ENCODE measurements around the gene LLPH. TPM values are rescaled to one million over a fixed set of nuclear protein-coding genes. Genes with fewer than 3 reads are reported as not detected.

The LLPH gene
- polyA plus RNA-seq, 1 of the 3 experiments (the other 2 are of a cell fraction) = 7.4 TPM

DNA sequence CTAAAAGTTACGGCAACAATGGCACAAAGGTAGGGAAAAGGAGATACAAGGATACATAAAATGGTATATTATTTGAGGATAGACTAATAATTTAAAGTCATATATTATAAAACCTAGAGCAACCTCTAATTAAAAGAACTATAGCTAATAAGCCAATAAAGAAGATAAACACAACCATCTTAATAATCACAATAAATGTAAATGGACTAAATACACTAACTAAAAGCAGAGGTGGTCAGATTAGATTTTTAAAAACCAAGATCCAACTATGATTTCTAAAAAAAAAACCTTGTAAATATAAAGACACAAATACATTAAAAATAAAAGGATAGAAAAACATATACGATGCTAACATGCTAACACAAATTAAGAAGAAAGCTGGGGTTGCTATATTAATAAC lies 10.7 kb upstream of the LLPH start:
- ChIA-PET POLR2A (no interaction called here), CTCF (interaction anchor here (0.8 kb wide), 1 partner anchor 34 kb away, joined by 3 read pairs; no protein-coding TSS in a partner anchor)
- H3K9ac ChIP-seq = no peak overlapping the region
- H3K27me3 ChIP-seq (ENCODE audit: insufficient read depth) = no peaks in the 10 kb centered on the region
- H3F3A ChIP-seq (replicated peaks; ENCODE audit: insufficient read depth) = peaks cover 29% of the 10 kb centered on the region
- no peak for DNase-seq
- H3K9me2 ChIP-seq = no peaks in the 10 kb centered on the region
- H3K4me3 ChIP-seq (ENCODE audit: low read depth in 2 of 2, low read length in 1 of 2) = no peak overlapping the region
- H4K20me1 ChIP-seq (ENCODE audit: insufficient read depth) = no peaks in the 10 kb centered on the region
- H3K27ac ChIP-seq (ENCODE audit: low read depth in 2 of 2, low read length in 1 of 2) = no peak overlapping the region
- no peak overlapping the region for H2AFZ ChIP-seq (ENCODE audit: low read depth)
- no peak overlapping the region for H3K4me2 ChIP-seq
- H3K36me3 ChIP-seq (replicated peaks in 1 of 2; ENCODE audit: control insufficient read depth in 1 of 2, insufficient read depth in 2 of 2, low read length in 1 of 2) = peaks cover 67 to 90% of the 10 kb centered on the region in 2 experiments
- 89% methylated on average over 2 of the region's 2 CpGs for WGBS (ENCODE audit: low lambda C conversion rate)
- TF ChIP-seq MXI1 (IDR thresholded peaks at IDR 0.05; ENCODE audit: low read depth, low read length) (no peak), TEAD4 (IDR thresholded peaks at IDR 0.05; ENCODE audit: borderline replicate concordance, insufficient read depth) (no peak), RXRA (IDR thresholded peaks at IDR 0.05; ENCODE audit: borderline replicate concordance, low read depth) (no peak), FOXJ3 (CRISPR knock-in tag; IDR thresholded peaks at IDR 0.05) (no peak), RCOR1 (IDR thresholded peaks at IDR 0.05; ENCODE audit: low read length) (no peak), RFX5 (IDR thresholded peaks at IDR 0.05; ENCODE audit: low read length) (no peak), TCF12 (IDR thresholded peaks at IDR 0.05) (no peak), ELF1 (IDR thresholded peaks at IDR 0.05) (no peak), GABPA (IDR thresholded peaks at IDR 0.05; ENCODE audit: low read depth) (no peak)
- TF ChIP-seq, protein P1, sequence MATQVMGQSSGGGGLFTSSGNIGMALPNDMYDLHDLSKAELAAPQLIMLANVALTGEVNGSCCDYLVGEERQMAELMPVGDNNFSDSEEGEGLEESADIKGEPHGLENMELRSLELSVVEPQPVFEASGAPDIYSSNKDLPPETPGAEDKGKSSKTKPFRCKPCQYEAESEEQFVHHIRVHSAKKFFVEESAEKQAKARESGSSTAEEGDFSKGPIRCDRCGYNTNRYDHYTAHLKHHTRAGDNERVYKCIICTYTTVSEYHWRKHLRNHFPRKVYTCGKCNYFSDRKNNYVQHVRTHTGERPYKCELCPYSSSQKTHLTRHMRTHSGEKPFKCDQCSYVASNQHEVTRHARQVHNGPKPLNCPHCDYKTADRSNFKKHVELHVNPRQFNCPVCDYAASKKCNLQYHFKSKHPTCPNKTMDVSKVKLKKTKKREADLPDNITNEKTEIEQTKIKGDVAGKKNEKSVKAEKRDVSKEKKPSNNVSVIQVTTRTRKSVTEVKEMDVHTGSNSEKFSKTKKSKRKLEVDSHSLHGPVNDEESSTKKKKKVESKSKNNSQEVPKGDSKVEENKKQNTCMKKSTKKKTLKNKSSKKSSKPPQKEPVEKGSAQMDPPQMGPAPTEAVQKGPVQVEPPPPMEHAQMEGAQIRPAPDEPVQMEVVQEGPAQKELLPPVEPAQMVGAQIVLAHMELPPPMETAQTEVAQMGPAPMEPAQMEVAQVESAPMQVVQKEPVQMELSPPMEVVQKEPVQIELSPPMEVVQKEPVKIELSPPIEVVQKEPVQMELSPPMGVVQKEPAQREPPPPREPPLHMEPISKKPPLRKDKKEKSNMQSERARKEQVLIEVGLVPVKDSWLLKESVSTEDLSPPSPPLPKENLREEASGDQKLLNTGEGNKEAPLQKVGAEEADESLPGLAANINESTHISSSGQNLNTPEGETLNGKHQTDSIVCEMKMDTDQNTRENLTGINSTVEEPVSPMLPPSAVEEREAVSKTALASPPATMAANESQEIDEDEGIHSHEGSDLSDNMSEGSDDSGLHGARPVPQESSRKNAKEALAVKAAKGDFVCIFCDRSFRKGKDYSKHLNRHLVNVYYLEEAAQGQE (IDR thresholded peaks at IDR 0.05; ENCODE audit: low read depth, low read length) = no peak
- peaks cover 13% of the 10 kb centered on the region; the same call in 1 of the 2 replicates for H3K79me2 ChIP-seq (ENCODE audit: insufficient read depth)
- H3K9me3 ChIP-seq = peaks cover 38% of the 10 kb centered on the region
- H3K4me1 ChIP-seq (ENCODE audit: control insufficient read depth in 1 of 2, insufficient read depth in 2 of 2, low read depth in 1 of 2, low read length in 1 of 2) = no peaks in the 10 kb centered on the region; a peak in 1 of 4 replicates

DNA sequence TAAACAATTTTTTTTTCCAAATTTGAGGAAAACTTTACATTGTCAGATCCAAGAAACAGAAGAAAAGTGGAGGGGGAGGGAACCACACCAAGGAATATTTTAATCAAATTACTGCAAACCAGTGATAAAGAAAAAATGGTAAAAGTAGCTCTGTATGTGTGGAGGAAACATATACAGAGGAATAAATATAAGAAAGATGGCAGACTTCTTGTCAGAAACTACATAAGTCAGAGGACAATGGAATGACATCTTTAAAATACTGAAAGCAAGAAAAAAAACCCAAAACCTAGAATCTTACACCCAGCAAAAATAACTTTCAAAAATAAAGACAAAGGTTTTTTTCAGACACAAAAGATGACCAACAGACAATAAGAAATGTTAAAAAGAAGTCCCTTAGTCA lies 10.2 kb upstream of the LLPH start:
- Histone ChIP-seq H3K9me3 (peaks cover 38% of the 10 kb centered on the region), H3K27me3 (ENCODE audit: insufficient read depth) (no peaks in the 10 kb centered on the region), H3K4me2 (no peak overlapping the region), H3K4me1 (ENCODE audit: control insufficient read depth in 1 of 2, insufficient read depth in 2 of 2, low read depth in 1 of 2, low read length in 1 of 2) (no peaks in the 10 kb centered on the region; a peak in 1 of 4 replicates), H3K27ac (ENCODE audit: low read depth in 2 of 2, low read length in 1 of 2) (no peak overlapping the region), H4K20me1 (ENCODE audit: insufficient read depth) (no peaks in the 10 kb centered on the region), H3K4me3 (ENCODE audit: low read depth in 2 of 2, low read length in 1 of 2) (no peak overlapping the region), H3K9ac (no peak overlapping the region), H3F3A (replicated peaks; ENCODE audit: insufficient read depth) (peaks cover 24% of the 10 kb centered on the region), H3K9me2 (no peaks in the 10 kb centered on the region), H2AFZ (ENCODE audit: low read depth) (no peak overlapping the region), H3K79me2 (ENCODE audit: insufficient read depth) (peaks cover 16% of the 10 kb centered on the region; the same call in 1 of the 2 replicates), H3K36me3 (replicated peaks in 1 of 2; ENCODE audit: control insufficient read depth in 1 of 2, insufficient read depth in 2 of 2, low read length in 1 of 2) (peaks cover 67 to 93% of the 10 kb centered on the region in 2 experiments)
- CTCF ChIA-PET = interaction anchor here (0.8 kb wide), 1 partner anchor 33 kb away, joined by 3 read pairs; no protein-coding TSS in a partner anchor
- TF ChIP-seq POLR2AphosphoS5 (IDR thresholded peaks at IDR 0.05; ENCODE audit: low read depth, low read length) = no peak
- no peak for TF ChIP-seq TEAD4 (IDR thresholded peaks at IDR 0.05; ENCODE audit: borderline replicate concordance, insufficient read depth)
- TF ChIP-seq TCF12 (IDR thresholded peaks at IDR 0.05) = no peak
- no peak for TF ChIP-seq YY1 (IDR thresholded peaks at IDR 0.05; ENCODE audit: low read depth)
- TF ChIP-seq SMC3 (IDR thresholded peaks at IDR 0.05; ENCODE audit: low read depth, low read length) = no peak
- POLR2A ChIA-PET = no interaction called here
- DNase-seq = no peak

Data from SK-N-SH (cell line).